ENCODE measurements around the gene BRAT1. TPM values are rescaled to one million over a fixed set of nuclear protein-coding genes. Genes with fewer than 3 reads are reported as not detected.
A peak's percentile ranks its signal among the peaks of the same experiment; 100 is the strongest.

BRAT1 gene
- total RNA-seq, 2 experiments from 2014 or later = 40.0 to 43.9 TPM

- Mint-ChIP-seq H3K9me3 (peaks cover 2% of the 10 kb centered on the region), H3K36me3 (ENCODE audit: low read depth) (peaks cover 14% of the 10 kb centered on the region), H3K4me1 (peaks cover 18% of the 10 kb centered on the region), H3K27me3 (no peaks in the 10 kb centered on the region), H3K4me3 (no peak overlapping the region), H3K27ac (no peak overlapping the region)
- ChIA-PET POLR2A (no interaction called here), CTCF (interaction anchor here (0.5 to 0.6 kb wide), 3 partner anchors 11 to 880 kb away, joined by 3 read pairs; no protein-coding TSS in a partner anchor)
- DNase-seq = no peak
Observed at GRCh38 chr7:2576742-2577491, 21.6 kb upstream of the BRAT1 start.

DNA sequence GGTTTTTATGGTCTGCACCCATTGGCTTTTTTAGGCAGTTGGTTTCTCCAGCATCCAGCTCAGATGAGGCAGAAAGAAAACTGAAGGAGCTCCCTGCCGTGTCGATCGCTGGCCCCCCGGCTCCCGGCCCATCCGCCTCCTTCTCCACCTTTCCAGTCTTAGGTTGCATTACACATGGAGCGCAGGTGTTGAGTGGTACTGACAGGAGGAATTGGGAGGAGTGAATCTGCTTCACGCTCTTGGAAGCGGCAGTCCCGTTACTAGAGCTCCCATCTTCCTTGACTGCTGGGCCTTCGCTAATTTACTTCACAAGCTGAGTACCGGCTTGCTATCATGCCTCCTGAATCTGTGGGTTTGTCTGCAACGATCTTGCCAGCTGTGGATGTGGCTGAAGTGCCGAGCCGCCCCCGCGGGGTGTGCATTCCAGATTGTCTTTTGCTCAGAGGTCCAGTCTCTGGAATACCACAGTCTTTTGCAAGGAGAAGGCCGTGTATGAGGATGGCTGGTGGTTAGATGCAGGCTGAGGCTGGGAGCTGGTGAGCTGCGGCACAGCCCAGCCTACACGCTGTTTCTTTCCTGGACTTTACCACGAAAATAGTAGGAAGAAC lies 20.5 kb upstream of the BRAT1 start:
- ChIA-PET POLR2A (interaction anchor here (0.5 kb wide), 1 partner anchor 45 kb away, joined by 8 read pairs; no protein-coding TSS in a partner anchor), CTCF (interaction anchor here (0.6 to 1.2 kb wide), 3 partner anchors 15 to 879 kb away, joined by 3 read pairs; no protein-coding TSS in a partner anchor)
- H3K4me1 Mint-ChIP-seq = peaks cover 18% of the 10 kb centered on the region
- no peaks in the 10 kb centered on the region for H3K27me3 Mint-ChIP-seq
- H3K4me3 Mint-ChIP-seq = no peak overlapping the region
- no peak overlapping the region for H3K27ac Mint-ChIP-seq
- no peak for DNase-seq
- H3K9me3 Mint-ChIP-seq = peaks cover 2% of the 10 kb centered on the region
- H3K36me3 Mint-ChIP-seq (ENCODE audit: low read depth) = peaks cover 14% of the 10 kb centered on the region

DNA sequence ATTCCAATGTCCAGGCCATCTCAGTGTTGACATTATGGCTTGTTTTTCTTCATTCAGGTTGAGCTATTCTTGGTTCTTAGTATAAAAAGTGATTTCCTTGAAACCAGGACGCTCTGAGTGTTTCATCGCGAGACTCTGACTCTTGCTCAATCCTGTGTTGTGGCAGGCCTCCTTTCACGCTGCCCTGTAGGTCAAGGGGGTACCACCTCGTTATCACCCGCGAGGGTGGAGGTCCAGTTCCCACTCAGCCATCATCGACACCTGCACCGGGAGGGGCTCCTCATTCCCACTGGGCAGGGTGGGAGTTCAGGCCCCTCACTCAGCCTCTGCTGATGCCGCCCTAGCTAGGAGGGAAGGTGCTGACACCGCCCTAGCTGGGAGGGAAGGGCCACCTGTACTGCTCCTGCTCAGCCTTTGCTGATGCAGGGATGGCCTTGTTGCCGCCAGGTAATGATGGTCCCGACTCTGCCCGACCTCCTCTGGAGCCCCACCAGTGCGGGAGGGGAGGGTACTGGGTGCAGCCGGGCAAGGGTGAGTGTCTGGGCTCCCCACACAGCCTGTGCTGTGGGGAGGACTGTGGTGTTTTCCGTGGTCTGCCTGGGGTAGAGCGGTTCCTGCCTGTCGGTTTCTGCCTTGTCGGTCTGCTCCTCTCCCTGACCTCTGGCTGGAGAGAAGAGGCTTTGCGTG lies 19.9 kb upstream of the BRAT1 start:
- CTCF ChIA-PET = interaction anchor here (0.9 to 1.2 kb wide), 3 partner anchors 15 to 134 kb away, joined by 3 read pairs; no protein-coding TSS in a partner anchor
- POLR2A ChIA-PET = no interaction called here
- H3K27me3 Mint-ChIP-seq = no peaks in the 10 kb centered on the region

GRCh38 chr7:2573761-2574160 lies 18.4 kb upstream of the BRAT1 start:
- peaks cover 2% of the 10 kb centered on the region for H3K9me3 Mint-ChIP-seq
- H3K36me3 Mint-ChIP-seq (ENCODE audit: low read depth) = peaks cover 14% of the 10 kb centered on the region
- no peak overlapping the region for H3K27ac Mint-ChIP-seq
- H3K4me3 Mint-ChIP-seq = no peak overlapping the region
- ChIA-PET CTCF (interaction anchor here (0.6 kb wide), 1 partner anchor 352 kb away, joined by 3 read pairs; no protein-coding TSS in a partner anchor), POLR2A (no interaction called here)
- DNase-seq = no peak
- no peaks in the 10 kb centered on the region for H3K27me3 Mint-ChIP-seq
- peaks cover 18% of the 10 kb centered on the region for H3K4me1 Mint-ChIP-seq

More for the DNA sequence above, 19.9 kb upstream of the BRAT1 start:
- H3K4me3 Mint-ChIP-seq = no peak overlapping the region
- peaks cover 2% of the 10 kb centered on the region for H3K9me3 Mint-ChIP-seq
- peaks cover 14% of the 10 kb centered on the region for H3K36me3 Mint-ChIP-seq (ENCODE audit: low read depth)
- peaks cover 18% of the 10 kb centered on the region for H3K4me1 Mint-ChIP-seq
- DNase-seq = no peak
- H3K27ac Mint-ChIP-seq = peak overlapping the region; percentile 5

DNA sequence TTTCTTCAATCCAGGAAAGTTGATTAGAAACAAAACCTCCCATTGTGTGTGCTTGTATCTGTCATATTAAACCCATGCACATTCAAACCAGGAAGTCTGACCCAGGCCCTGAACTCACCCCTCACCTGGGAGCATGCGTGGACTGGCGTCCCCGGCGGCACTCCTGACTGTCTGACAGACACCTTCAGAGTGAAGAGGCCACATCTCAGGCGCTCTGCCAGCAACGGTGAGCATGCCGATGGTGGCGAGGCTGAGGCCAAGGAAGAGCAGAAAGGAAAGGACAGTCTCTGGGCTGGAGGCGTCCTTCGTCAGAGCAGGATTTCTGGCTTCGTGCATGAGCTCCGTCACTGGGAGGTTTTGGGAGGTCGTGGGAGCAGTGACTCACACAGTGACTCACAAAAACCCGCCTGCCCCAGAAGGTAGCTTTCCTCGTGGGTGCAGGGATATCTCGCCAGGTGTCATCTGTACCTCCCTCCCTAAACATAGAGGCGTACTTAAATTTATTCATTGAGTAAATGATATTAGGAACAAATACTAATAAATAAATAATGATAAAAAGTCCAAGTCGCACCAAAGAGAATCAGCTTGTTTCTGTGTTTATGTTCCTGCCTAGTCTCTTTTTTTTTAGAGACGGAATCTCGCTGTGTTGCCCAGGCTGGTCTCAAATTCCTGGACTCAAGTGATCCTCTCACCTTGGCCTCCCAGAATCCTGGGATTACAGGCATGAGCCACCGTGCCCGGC lies 16.9 kb upstream of the BRAT1 start:
- peaks cover 13% of the 10 kb centered on the region for H3K36me3 Mint-ChIP-seq (ENCODE audit: low read depth)
- H3K9me3 Mint-ChIP-seq = peaks cover 2% of the 10 kb centered on the region
- no peak overlapping the region for H3K27ac Mint-ChIP-seq
- ChIA-PET POLR2A (no interaction called here), CTCF (interaction anchor here (1.3 kb wide), 1 partner anchor 61 kb away, joined by 3 read pairs; no protein-coding TSS in a partner anchor)
- DNase-seq = no peak
- H3K4me1 Mint-ChIP-seq = peaks cover 20% of the 10 kb centered on the region
- no peak overlapping the region for H3K4me3 Mint-ChIP-seq
- H3K27me3 Mint-ChIP-seq = no peaks in the 10 kb centered on the region

GRCh38 chr7:2571409-2571808 lies 16.1 kb upstream of the BRAT1 start:
- Mint-ChIP-seq H3K27me3 (no peaks in the 10 kb centered on the region), H3K9me3 (no peaks in the 10 kb centered on the region), H3K4me3 (no peak overlapping the region), H3K4me1 (peaks cover 26% of the 10 kb centered on the region), H3K27ac (no peak overlapping the region), H3K36me3 (ENCODE audit: low read depth) (peaks cover 7% of the 10 kb centered on the region)
- no peak for DNase-seq
- ChIA-PET POLR2A (no interaction called here), CTCF (interaction anchor here (1.3 kb wide), 1 partner anchor 60 kb away, joined by 3 read pairs; no protein-coding TSS in a partner anchor)

DNA sequence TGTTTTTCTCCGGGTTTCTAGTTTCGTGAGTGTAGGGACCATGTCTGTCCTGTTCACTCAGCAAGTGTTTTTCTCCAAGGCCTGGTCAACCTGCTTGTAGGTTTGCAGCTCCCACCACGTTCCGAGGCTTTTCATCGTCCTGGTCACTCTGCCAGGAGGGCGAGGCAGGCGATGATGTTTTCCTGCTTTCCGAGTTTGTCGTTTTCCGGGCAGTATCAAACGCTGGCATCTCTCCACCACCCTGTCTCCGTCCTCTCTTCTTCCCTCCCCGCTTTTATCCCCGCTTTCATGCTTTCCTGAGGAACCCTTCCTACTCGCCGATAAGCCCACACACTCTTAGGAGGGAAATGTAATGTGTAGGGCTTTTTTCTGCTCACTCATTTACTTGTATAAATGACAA lies 14.7 kb upstream of the BRAT1 start:
- no peak overlapping the region for H3K4me3 Mint-ChIP-seq
- no peak overlapping the region for H3K27ac Mint-ChIP-seq
- no peaks in the 10 kb centered on the region for H3K9me3 Mint-ChIP-seq
- no peak for DNase-seq
- no peaks in the 10 kb centered on the region for H3K27me3 Mint-ChIP-seq
- peaks cover 18% of the 10 kb centered on the region for H3K4me1 Mint-ChIP-seq
- POLR2A ChIA-PET = no interaction called here
- CTCF ChIA-PET = no interaction called here
- H3K36me3 Mint-ChIP-seq (ENCODE audit: low read depth) = peaks cover 4% of the 10 kb centered on the region

GRCh38 chr7:2569421-2569820 lies 14.1 kb upstream of the BRAT1 start:
- CTCF ChIA-PET = no interaction called here
- H3K9me3 Mint-ChIP-seq = no peaks in the 10 kb centered on the region
- H3K4me3 Mint-ChIP-seq = no peak overlapping the region
- H3K27me3 Mint-ChIP-seq = no peaks in the 10 kb centered on the region
- H3K27ac Mint-ChIP-seq = no peak overlapping the region
- POLR2A ChIA-PET = no interaction called here
- peaks cover 6% of the 10 kb centered on the region for H3K36me3 Mint-ChIP-seq (ENCODE audit: low read depth)
- DNase-seq = no peak
- H3K4me1 Mint-ChIP-seq = peaks cover 17% of the 10 kb centered on the region

GRCh38 chr7:2568521-2569223 lies 13.3 kb upstream of the BRAT1 start:
- H3K4me1 Mint-ChIP-seq = peaks cover 16% of the 10 kb centered on the region
- no peak overlapping the region for H3K4me3 Mint-ChIP-seq
- no peak overlapping the region for H3K27ac Mint-ChIP-seq
- CTCF ChIA-PET = interaction anchor here (1.0 to 1.8 kb wide), 2 partner anchors 141 to 147 kb away, joined by 3 to 5 read pairs; no protein-coding TSS in a partner anchor
- no peak for DNase-seq
- no peaks in the 10 kb centered on the region for H3K27me3 Mint-ChIP-seq
- no peaks in the 10 kb centered on the region for H3K9me3 Mint-ChIP-seq
- POLR2A ChIA-PET = no interaction called here
- H3K36me3 Mint-ChIP-seq (ENCODE audit: low read depth) = peaks cover 7% of the 10 kb centered on the region

DNA sequence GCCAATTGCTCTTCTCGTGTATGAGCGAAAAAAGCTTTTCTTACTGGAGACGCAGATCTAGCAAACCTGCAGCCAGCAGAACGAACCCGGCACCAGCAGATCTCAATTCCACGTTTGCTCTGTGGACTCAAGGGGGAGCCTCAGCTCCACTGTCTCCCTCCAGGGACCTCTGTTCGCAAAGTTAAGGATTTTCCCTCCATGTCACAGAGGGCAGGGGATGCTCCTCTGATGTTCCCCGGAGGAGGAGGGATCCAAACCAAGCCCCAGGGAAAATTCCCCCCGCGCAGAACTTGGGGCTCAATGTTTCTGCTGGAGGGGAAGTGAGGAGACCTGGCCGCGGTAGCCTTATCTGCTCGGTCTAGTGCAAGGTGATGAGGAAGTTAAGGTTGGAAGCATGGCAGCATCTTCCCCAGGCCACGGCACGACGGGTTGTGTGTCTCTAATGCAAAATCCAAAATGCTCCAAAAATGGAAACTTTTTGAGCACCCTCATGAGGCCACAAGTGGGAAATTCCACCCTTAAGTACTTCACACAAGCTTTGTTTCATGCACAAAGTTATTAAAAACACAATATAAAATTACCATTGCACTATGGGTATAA lies 12.5 kb upstream of the BRAT1 start:
- Mint-ChIP-seq H3K4me3 (no peak overlapping the region), H3K27ac (no peak overlapping the region), H3K27me3 (no peaks in the 10 kb centered on the region), H3K36me3 (ENCODE audit: low read depth) (peaks cover 4% of the 10 kb centered on the region), H3K9me3 (no peaks in the 10 kb centered on the region), H3K4me1 (peaks cover 16% of the 10 kb centered on the region)
- ChIA-PET POLR2A (no interaction called here), CTCF (interaction anchor here (1.0 to 1.8 kb wide), 2 partner anchors 142 to 146 kb away, joined by 3 to 5 read pairs; no protein-coding TSS in a partner anchor)
- DNase-seq = no peak

DNA sequence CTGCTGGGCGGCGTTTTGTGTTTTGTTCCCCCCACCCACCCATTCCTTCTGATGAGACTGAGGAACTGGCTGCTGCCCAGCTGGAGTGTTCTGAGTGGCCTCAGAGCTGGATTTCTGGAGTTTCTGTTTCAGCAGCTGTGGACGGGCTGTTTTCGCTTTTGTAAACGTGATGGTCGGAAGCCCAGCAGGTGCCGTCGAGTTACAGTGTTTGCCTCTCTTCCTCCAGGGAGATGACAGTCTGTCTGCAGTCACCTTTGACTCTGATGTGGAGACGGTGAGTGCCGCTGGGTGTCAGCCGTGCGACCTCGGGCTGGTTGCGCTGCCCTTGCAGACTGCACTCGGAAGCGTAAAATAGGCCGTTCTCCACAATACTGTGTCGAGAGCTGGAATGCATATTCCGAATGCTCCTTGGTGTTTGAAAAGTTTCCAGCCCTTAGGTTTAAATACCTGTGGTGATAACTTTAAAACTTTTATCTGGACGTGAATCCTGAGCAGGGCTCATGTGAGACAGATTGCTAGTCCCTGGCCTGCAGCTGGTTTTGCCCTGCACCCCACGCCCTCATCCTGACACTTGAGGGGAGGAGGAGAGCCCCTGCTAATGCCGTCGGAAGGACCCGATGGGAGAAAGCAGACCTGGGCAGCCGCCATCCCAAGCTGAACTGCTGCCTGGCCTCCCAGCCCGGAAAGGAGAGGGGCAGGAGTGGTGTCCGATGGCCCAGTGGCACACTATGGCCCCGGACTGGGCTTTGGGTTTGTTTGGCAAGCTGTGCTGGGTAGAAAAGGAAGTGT lies 11.8 kb upstream of the BRAT1 start:
- Mint-ChIP-seq H3K36me3 (ENCODE audit: low read depth) (peaks cover 5% of the 10 kb centered on the region), H3K4me3 (no peak overlapping the region)

More for the DNA sequence above, 11.8 kb upstream of the BRAT1 start:
- Mint-ChIP-seq H3K27me3 (no peaks in the 10 kb centered on the region), H3K27ac (peak overlapping the region; percentile 62), H3K4me1 (peaks cover 21% of the 10 kb centered on the region), H3K9me3 (no peaks in the 10 kb centered on the region)
- DNase-seq = peak; percentile 40
- ChIA-PET CTCF (interaction anchor here (0.7 to 1.8 kb wide), 2 partner anchors 58 to 142 kb away, joined by 4 to 5 read pairs; no protein-coding TSS in a partner anchor), POLR2A (no interaction called here)

Measured in activated CD4-positive, alpha-beta T cell treated with anti-CD3 and anti-CD28 coated beads, Interleukin-2, amount 10 ng/mL, durations not matched to agents 7 days and 5 days (primary cell).